Neural cell (in vitro differentiated cells): ENCODE results near the gene MMP15. TPM values are rescaled to one million over a fixed set of nuclear protein-coding genes. Genes with fewer than 3 reads are reported as not detected.

Experiments used
- H2AFZ ChIP-seq: fragments of 200-600, 300-800 bp; sonication (generic), shearing (Covaris generic); 2 replicates; pipeline ENCODE4 v1.6.0; 2014; ENCODE audit warnings: low read depth, mild to moderate bottlenecking, antibody characterized with exemption, low read length, moderate library complexity
- H3F3A ChIP-seq: fragments of 200-600 bp; shearing (Covaris generic); 2 replicates; pipeline ENCODE4 v1.6.1; 2016; ENCODE audit warnings: mild to moderate bottlenecking, moderate library complexity, mixed read lengths, antibody characterized with exemption, low read length; ENCODE audit not compliant: insufficient read depth, poor library complexity, severe bottlenecking
- H3K27ac ChIP-seq: fragments of 200-600, 300-800 bp; sonication (generic), shearing (Covaris generic); 2 replicates; pipeline ENCODE4 v1.5.1; 2014; ENCODE audit warnings: mild to moderate bottlenecking, low read length, moderate library complexity
- H3K27me3 ChIP-seq: fragments of 300-800, 200-600 bp; sonication (generic), shearing (Covaris generic); 2 replicates; pipeline ENCODE4 v1.6.0; 2014; ENCODE audit warnings: mild to moderate bottlenecking, low read depth, low read length, moderate library complexity; ENCODE audit not compliant: insufficient read depth
- H3K36me3 ChIP-seq: fragments of 300-800, 200-600 bp; sonication (generic), shearing (Covaris generic); 2 replicates; pipeline ENCODE4 v1.5.1; 2014; ENCODE audit warnings: mild to moderate bottlenecking, antibody characterized with exemption, low read length, moderate library complexity; ENCODE audit not compliant: insufficient read depth
- H3K4me2 ChIP-seq: fragments of 300-800, 200-600 bp; sonication (generic), shearing (Covaris generic); 2 replicates; pipeline ENCODE4 v1.6.0; 2014; ENCODE audit warnings: mild to moderate bottlenecking, low read length
- H3K4me3 ChIP-seq: fragments of 300-800, 200-600 bp; sonication (generic), shearing (Covaris generic); 2 replicates; pipeline ENCODE4 v1.5.1; 2014; ENCODE audit warnings: mild to moderate bottlenecking, low read length, moderate library complexity
- H3K79me2 ChIP-seq: fragments of 200-600 bp; shearing (Covaris generic); replicated peaks from 2 replicates; pipeline ENCODE4 v1.6.0; 2014; ENCODE audit warnings: mild to moderate bottlenecking, low read length, moderate library complexity; ENCODE audit not compliant: insufficient read depth
- H3K9ac ChIP-seq: fragments of 300-800, 200-600 bp; sonication (generic), shearing (Covaris generic); 2 replicates; pipeline ENCODE4 v1.6.1; 2016; ENCODE audit warnings: mild to moderate bottlenecking, low read length, mixed read lengths
- H3K9me2 ChIP-seq: fragments of 200-600 bp; shearing (Covaris generic); 2 replicates; pipeline ENCODE4 v1.6.1; 2016; ENCODE audit warnings: mild to moderate bottlenecking, low read length, mixed read lengths; ENCODE audit not compliant: insufficient read depth
- H3K9me3 ChIP-seq: fragments of 200-600, 300-800 bp; sonication (generic), shearing (Covaris generic); 2 replicates; pipeline ENCODE4 v1.6.1; 2016; ENCODE audit warnings: mild to moderate bottlenecking, mixed run types, low read length, moderate library complexity, mixed read lengths
- H4K20me1 ChIP-seq: fragments of 200-600 bp; shearing (Covaris generic); 2 replicates; pipeline ENCODE4 v1.6.1; 2016; ENCODE audit warnings: mild to moderate bottlenecking, mixed run types; ENCODE audit not compliant: insufficient read depth
- EP300 ChIP-seq: fragments of 450-650 bp; conservative IDR thresholded peaks from 2 replicates; pipeline ENCODE4 v1.6.1; 2014; ENCODE audit warnings: antibody characterized with exemption, mild to moderate bottlenecking, moderate library complexity; ENCODE audit not compliant: poor library complexity, severe bottlenecking
- EZH2 ChIP-seq: fragments of 200-600, 300-800 bp; shearing (Covaris generic), sonication (generic); IDR thresholded peaks from 2 replicates; pipeline ENCODE4 v1.6.1; 2014; ENCODE audit warnings: antibody characterized with exemption, low read length, borderline replicate concordance, mild to moderate bottlenecking; ENCODE audit not compliant: insufficient read depth, poor library complexity, severe bottlenecking
- MXI1 ChIP-seq: fragments of 450-650 bp; conservative IDR thresholded peaks from 2 replicates; pipeline ENCODE4 v1.6.1; 2014; ENCODE audit warnings: antibody characterized with exemption, mild to moderate bottlenecking; ENCODE audit not compliant: poor library complexity, severe bottlenecking
- POLR2AphosphoS5 ChIP-seq: IDR thresholded peaks from 2 replicates; pipeline ENCODE4 v1.6.1; 2012
- RAD21 ChIP-seq: fragments of 450-650 bp; conservative IDR thresholded peaks from 2 replicates; pipeline ENCODE4 v1.6.1; 2014; ENCODE audit warnings: antibody characterized with exemption, mild to moderate bottlenecking, moderate library complexity
- TAF1 ChIP-seq: IDR thresholded peaks from 2 replicates; pipeline ENCODE4 v1.6.1; 2012; ENCODE audit warnings: low read depth
- polyA plus RNA-seq: library from polyadenylated mRNA; depleted of rRNA; stranded (reverse); fragments of >200 nt; gene quantifications from 2 replicates; pipeline ENCODE4 v1.2.3, GENCODE V29; 2014
- TF ChIP-seq, protein P1 (sequence below): fragments of 450-650 bp; IDR thresholded peaks from 2 replicates; pipeline ENCODE4 v1.5.1; 2014; ENCODE audit warnings: antibody characterized with exemption, mild to moderate bottlenecking, moderate library complexity; ENCODE audit not compliant: poor library complexity, severe bottlenecking
- TF ChIP-seq, protein P2 (sequence below): IDR thresholded peaks from 2 replicates; pipeline ENCODE4 v1.6.1; 2012; ENCODE audit warnings: borderline replicate concordance

The MMP15 gene
- polyA plus RNA-seq, 1 donor from 2014 or later: 18.5 TPM

DNA sequence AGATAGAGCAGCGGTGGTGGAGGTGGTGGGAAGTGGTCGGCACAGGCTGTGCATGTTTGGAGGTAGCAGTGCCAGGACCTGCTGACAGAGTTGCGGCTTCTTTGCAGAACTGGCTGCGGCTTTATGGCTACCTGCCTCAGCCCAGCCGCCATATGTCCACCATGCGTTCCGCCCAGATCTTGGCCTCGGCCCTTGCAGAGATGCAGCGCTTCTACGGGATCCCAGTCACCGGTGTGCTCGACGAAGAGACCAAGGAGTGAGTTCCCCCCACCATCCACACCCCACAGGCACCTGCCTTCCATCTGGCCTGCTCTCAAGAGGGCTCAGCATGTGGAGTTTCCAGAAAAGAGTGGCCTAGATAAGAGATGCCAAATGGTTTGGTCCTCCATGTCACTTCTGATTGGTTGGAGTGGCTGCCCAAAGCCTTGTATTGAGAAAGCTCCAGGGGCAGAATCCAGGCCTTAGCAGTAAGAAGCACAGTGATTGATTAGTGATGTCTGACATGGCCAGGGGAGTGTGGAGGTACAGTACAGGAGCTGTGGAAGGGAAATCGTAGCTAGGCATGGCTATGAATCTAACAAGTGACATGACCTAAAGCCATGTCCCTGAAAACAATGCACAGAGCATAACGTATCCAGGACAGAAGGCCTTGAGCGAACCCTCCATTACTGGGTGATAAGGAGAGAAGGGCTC is 12.0 kb downstream of the MMP15 start:
- Histone ChIP-seq H3K36me3 (no peaks in the 10 kb centered on the region), H3K4me2 (no peak overlapping the region), H3K9ac (no peak overlapping the region), H3K9me2 (no peaks in the 10 kb centered on the region), H3K79me2 (no peaks in the 10 kb centered on the region), H2AFZ (no peak overlapping the region), H3K9me3 (no peaks in the 10 kb centered on the region), H3F3A (no peaks in the 10 kb centered on the region), H3K4me3 (no peak overlapping the region), H3K27me3 (no peaks in the 10 kb centered on the region), H3K27ac (no peak overlapping the region), H4K20me1 (no peaks in the 10 kb centered on the region)
- TF ChIP-seq POLR2AphosphoS5 (no peak), EP300 (no peak)

DNA sequence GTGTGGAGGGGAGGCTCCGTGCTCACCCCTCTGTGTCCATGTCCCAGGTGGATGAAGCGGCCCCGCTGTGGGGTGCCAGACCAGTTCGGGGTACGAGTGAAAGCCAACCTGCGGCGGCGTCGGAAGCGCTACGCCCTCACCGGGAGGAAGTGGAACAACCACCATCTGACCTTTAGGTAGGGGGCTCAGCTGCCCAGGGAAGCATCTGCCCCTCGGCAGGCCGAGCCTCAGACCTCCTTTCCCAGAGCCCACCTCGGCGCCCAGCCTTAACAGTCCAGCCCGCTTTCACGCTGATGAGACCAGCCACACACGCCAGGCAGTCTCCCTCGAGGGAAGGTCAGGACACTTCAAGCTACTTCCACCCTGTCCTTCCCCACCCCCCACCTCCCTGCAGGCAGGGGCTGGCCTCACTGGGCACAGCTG is 12.7 kb downstream of the MMP15 start:
- H3K27me3 ChIP-seq: no peaks in the 10 kb centered on the region
- no peaks in the 10 kb centered on the region for H3K79me2 ChIP-seq
- H3K4me2 ChIP-seq: no peak overlapping the region
- no peaks in the 10 kb centered on the region for H3K9me3 ChIP-seq
- no peak overlapping the region for H3K27ac ChIP-seq
- H3K9ac ChIP-seq: no peak overlapping the region
- H3K36me3 ChIP-seq: no peaks in the 10 kb centered on the region
- H4K20me1 ChIP-seq: no peaks in the 10 kb centered on the region
- no peaks in the 10 kb centered on the region for H3F3A ChIP-seq
- H3K4me3 ChIP-seq: no peak overlapping the region
- H3K9me2 ChIP-seq: no peaks in the 10 kb centered on the region
- TF ChIP-seq, protein P1, sequence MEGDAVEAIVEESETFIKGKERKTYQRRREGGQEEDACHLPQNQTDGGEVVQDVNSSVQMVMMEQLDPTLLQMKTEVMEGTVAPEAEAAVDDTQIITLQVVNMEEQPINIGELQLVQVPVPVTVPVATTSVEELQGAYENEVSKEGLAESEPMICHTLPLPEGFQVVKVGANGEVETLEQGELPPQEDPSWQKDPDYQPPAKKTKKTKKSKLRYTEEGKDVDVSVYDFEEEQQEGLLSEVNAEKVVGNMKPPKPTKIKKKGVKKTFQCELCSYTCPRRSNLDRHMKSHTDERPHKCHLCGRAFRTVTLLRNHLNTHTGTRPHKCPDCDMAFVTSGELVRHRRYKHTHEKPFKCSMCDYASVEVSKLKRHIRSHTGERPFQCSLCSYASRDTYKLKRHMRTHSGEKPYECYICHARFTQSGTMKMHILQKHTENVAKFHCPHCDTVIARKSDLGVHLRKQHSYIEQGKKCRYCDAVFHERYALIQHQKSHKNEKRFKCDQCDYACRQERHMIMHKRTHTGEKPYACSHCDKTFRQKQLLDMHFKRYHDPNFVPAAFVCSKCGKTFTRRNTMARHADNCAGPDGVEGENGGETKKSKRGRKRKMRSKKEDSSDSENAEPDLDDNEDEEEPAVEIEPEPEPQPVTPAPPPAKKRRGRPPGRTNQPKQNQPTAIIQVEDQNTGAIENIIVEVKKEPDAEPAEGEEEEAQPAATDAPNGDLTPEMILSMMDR: no peak
- no peak for TF ChIP-seq MXI1
- TF ChIP-seq RAD21: no peak
- no peak for TF ChIP-seq EP300
- TF ChIP-seq EZH2: no peak
- no peak for TF ChIP-seq POLR2AphosphoS5
- TF ChIP-seq TAF1: no peak
- TF ChIP-seq, protein P2, sequence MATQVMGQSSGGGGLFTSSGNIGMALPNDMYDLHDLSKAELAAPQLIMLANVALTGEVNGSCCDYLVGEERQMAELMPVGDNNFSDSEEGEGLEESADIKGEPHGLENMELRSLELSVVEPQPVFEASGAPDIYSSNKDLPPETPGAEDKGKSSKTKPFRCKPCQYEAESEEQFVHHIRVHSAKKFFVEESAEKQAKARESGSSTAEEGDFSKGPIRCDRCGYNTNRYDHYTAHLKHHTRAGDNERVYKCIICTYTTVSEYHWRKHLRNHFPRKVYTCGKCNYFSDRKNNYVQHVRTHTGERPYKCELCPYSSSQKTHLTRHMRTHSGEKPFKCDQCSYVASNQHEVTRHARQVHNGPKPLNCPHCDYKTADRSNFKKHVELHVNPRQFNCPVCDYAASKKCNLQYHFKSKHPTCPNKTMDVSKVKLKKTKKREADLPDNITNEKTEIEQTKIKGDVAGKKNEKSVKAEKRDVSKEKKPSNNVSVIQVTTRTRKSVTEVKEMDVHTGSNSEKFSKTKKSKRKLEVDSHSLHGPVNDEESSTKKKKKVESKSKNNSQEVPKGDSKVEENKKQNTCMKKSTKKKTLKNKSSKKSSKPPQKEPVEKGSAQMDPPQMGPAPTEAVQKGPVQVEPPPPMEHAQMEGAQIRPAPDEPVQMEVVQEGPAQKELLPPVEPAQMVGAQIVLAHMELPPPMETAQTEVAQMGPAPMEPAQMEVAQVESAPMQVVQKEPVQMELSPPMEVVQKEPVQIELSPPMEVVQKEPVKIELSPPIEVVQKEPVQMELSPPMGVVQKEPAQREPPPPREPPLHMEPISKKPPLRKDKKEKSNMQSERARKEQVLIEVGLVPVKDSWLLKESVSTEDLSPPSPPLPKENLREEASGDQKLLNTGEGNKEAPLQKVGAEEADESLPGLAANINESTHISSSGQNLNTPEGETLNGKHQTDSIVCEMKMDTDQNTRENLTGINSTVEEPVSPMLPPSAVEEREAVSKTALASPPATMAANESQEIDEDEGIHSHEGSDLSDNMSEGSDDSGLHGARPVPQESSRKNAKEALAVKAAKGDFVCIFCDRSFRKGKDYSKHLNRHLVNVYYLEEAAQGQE: no peak
- H2AFZ ChIP-seq: no peak overlapping the region
